BLaER1 treated with 17β-estradiol and CSF1 and Interleukin-3, amounts not matched to agents 10 nM and 100 nM (cell line): ENCODE data around the gene TRPC3.

ENCODE experiments used
- H3K27ac ChIP-seq, 11 experiments: shearing (Covaris generic); formaldehyde crosslinking; 2 replicates each; pipeline ENCODE4 v1.8.1; 2022
- H3K27me3 ChIP-seq, 11 experiments: shearing (Covaris generic); formaldehyde crosslinking; 2 replicates each; pipeline ENCODE4 v1.8.1; 2022
- H3K36me3 ChIP-seq, 11 experiments: shearing (Covaris generic); formaldehyde crosslinking; 2 replicates each; pipeline ENCODE4 v1.8.1; 2022
- H3K4me1 ChIP-seq, 10 experiments: shearing (Covaris generic); formaldehyde crosslinking; 2 replicates each; pipeline ENCODE4 v1.8.1; 2022
- H3K4me2 ChIP-seq, 11 experiments: shearing (Covaris generic); formaldehyde crosslinking; 2 replicates each; pipeline ENCODE4 v1.8.1; 2022
- H3K4me3 ChIP-seq, 10 experiments: shearing (Covaris generic); formaldehyde crosslinking; 2 replicates each; pipeline ENCODE4 v1.8.1; 2022
- H3K9ac ChIP-seq, 11 experiments: shearing (Covaris generic); formaldehyde crosslinking; 2 replicates each; pipeline ENCODE4 v1.8.1; 2022
- H3K9me3 ChIP-seq, 11 experiments: shearing (Covaris generic); formaldehyde crosslinking; replicated peaks in 1 of 11; 2 replicates each; pipeline ENCODE4 v1.8.1; 2022
- H4K20me1 ChIP-seq, 11 experiments: shearing (Covaris generic); formaldehyde crosslinking; 2 replicates each; pipeline ENCODE4 v1.8.1; 2022
- Cebpa-rat ChIP-seq, 11 experiments: shearing (Covaris generic); IDR thresholded peaks; 2 replicates each; pipeline ENCODE4 v1.8.1; 2022

Gene TRPC3

GRCh38 chr4:121873604-121874003 is 78.3 kb downstream of the TRPC3 start:
- Histone ChIP-seq H4K20me1 (no peaks in the 10 kb centered on the region), H3K27me3 (no peaks in the 10 kb centered on the region), H3K27ac (no peak overlapping the region), H3K9me3 (no peaks in the 10 kb centered on the region), H3K9ac (no peak overlapping the region), H3K4me3 (no peak overlapping the region), H3K4me2 (0 out of 22 replicates have a peak overlapping the region, but pooled peaks of 1 of the 11 experiments have one; percentile 21), H3K4me1 (peaks cover 9 to 10% (median 10%) of the 10 kb centered on the region in 10 experiments; a peak in 19 of 20 replicates), H3K36me3 (no peaks in the 10 kb centered on the region)
- TF ChIP-seq Cebpa-rat (IDR thresholded peaks at IDR 0.05): no peak

- peak within 1 kb of the TSS in 10 of 11 experiments; percentile 29 to 70 (median 61); a peak in 19 of 22 replicates for H3K27ac ChIP-seq
- H3K4me2 ChIP-seq: peak within 1 kb of the TSS; percentile 77 to 96 (median 87)
Observed at GRCh38 chr4:121869841-121870822, 81.7 kb downstream of the TRPC3 start, which contains the start of gene BBS7. Gene BBS7 (minus strand): TSS chr4:121870474. CDS start chr4:121870313, 161 bp downstream.

GRCh38 chr4:121863799-121864198 is 88.1 kb downstream of the TRPC3 start:
- Histone ChIP-seq H3K36me3 (peaks cover 27 to 70% (median 45%) of the 10 kb centered on the region in 11 experiments; a peak in 21 of 22 replicates), H3K9ac (no peak overlapping the region)

More at GRCh38 chr4:121869841-121870822, 81.7 kb downstream of the TRPC3 start, which contains the start of gene BBS7:
- Histone ChIP-seq H3K27me3 (no peaks in the 10 kb centered on the region), H3K9ac (peak within 1 kb of the TSS; percentile 72 to 85 (median 80)), H3K36me3 (peaks cover 8 to 30% (median 18%) of the 10 kb centered on the region in 11 experiments; a peak in 21 of 22 replicates), H3K9me3 (peaks cover 0 to 5% (median 0%) of the 10 kb centered on the region in 11 experiments; a peak in 1 of 22 replicates), H3K4me3 (peak within 1 kb of the TSS; percentile 69 to 95 (median 85)), H3K4me1 (peaks cover 9 to 13% (median 10%) of the 10 kb centered on the region in 10 experiments; a peak in 19 of 20 replicates), H4K20me1 (no peaks in the 10 kb centered on the region)
- TF ChIP-seq Cebpa-rat (IDR thresholded peaks at IDR 0.05): no peak

GRCh38 chr4:121861426-121861825 is 90.4 kb downstream of the TRPC3 start:
- H3K9me3 ChIP-seq: peaks cover 0 to 2% (median 0%) of the 10 kb centered on the region in 11 experiments; a peak in 1 of 22 replicates
- no peak overlapping the region for H3K4me2 ChIP-seq
- TF ChIP-seq Cebpa-rat (IDR thresholded peaks at IDR 0.05): no peak
- H3K9ac ChIP-seq: no peak overlapping the region
- H3K27ac ChIP-seq: no peak overlapping the region
- H4K20me1 ChIP-seq: no peaks in the 10 kb centered on the region
- H3K36me3 ChIP-seq: peaks cover 23 to 75% (median 37%) of the 10 kb centered on the region in 11 experiments
- H3K4me1 ChIP-seq: no peaks in the 10 kb centered on the region
- H3K4me3 ChIP-seq: no peak overlapping the region
- no peaks in the 10 kb centered on the region for H3K27me3 ChIP-seq

More at GRCh38 chr4:121863799-121864198, 88.1 kb downstream of the TRPC3 start:
- TF ChIP-seq Cebpa-rat (IDR thresholded peaks at IDR 0.05): no peak
- Histone ChIP-seq H3K4me3 (no peak overlapping the region), H4K20me1 (no peaks in the 10 kb centered on the region), H3K4me2 (no peak overlapping the region), H3K27ac (no peak overlapping the region), H3K4me1 (peaks cover 0 to 5% (median under 1%) of the 10 kb centered on the region in 10 experiments; a peak in 10 of 20 replicates), H3K9me3 (peaks cover 0 to 5% (median 0%) of the 10 kb centered on the region in 11 experiments; a peak in 1 of 22 replicates), H3K27me3 (no peaks in the 10 kb centered on the region)

- Histone ChIP-seq H3K4me1 (no peaks in the 10 kb centered on the region), H3K9me3 (no peaks in the 10 kb centered on the region), H4K20me1 (no peaks in the 10 kb centered on the region), H3K4me2 (no peak overlapping the region), H3K27me3 (no peaks in the 10 kb centered on the region), H3K4me3 (no peak overlapping the region), H3K27ac (no peak overlapping the region), H3K9ac (no peak overlapping the region), H3K36me3 (peaks cover 11 to 64% (median 36%) of the 10 kb centered on the region in 11 experiments; a peak in 20 of 22 replicates)
- TF ChIP-seq Cebpa-rat (IDR thresholded peaks at IDR 0.05): no peak
Observed at GRCh38 chr4:121860121-121860520, 91.7 kb downstream of the TRPC3 start.

GRCh38 chr4:121851354-121851753 is 100.5 kb downstream of the TRPC3 start:
- Histone ChIP-seq H3K9ac (no peak overlapping the region), H3K9me3 (no peaks in the 10 kb centered on the region), H3K4me2 (no peak overlapping the region), H3K36me3 (peaks cover 11 to 60% (median 25%) of the 10 kb centered on the region in 11 experiments; a peak in 21 of 22 replicates), H3K4me1 (no peaks in the 10 kb centered on the region), H3K27ac (no peak overlapping the region), H3K4me3 (no peak overlapping the region), H4K20me1 (no peaks in the 10 kb centered on the region), H3K27me3 (no peaks in the 10 kb centered on the region)
- no peak for TF ChIP-seq Cebpa-rat (IDR thresholded peaks at IDR 0.05)

GRCh38 chr4:121846662-121847061 is 105.2 kb downstream of the TRPC3 start:
- H3K36me3 ChIP-seq: peaks cover 25 to 77% (median 51%) of the 10 kb centered on the region in 11 experiments
- no peak overlapping the region for H3K9ac ChIP-seq
- H3K4me3 ChIP-seq: no peak overlapping the region
- H3K9me3 ChIP-seq: no peaks in the 10 kb centered on the region
- TF ChIP-seq Cebpa-rat (IDR thresholded peaks at IDR 0.05): no peak
- H3K4me1 ChIP-seq: no peaks in the 10 kb centered on the region
- no peaks in the 10 kb centered on the region for H4K20me1 ChIP-seq
- H3K4me2 ChIP-seq: no peak overlapping the region
- H3K27ac ChIP-seq: no peak overlapping the region
- H3K27me3 ChIP-seq: no peaks in the 10 kb centered on the region

- TF ChIP-seq Cebpa-rat (IDR thresholded peaks at IDR 0.05): no peak
- H3K27me3 ChIP-seq: no peaks in the 10 kb centered on the region
- no peaks in the 10 kb centered on the region for H3K4me1 ChIP-seq
- peaks cover 24 to 88% (median 53%) of the 10 kb centered on the region in 11 experiments for H3K36me3 ChIP-seq
- no peak overlapping the region for H3K9ac ChIP-seq
- no peak overlapping the region for H3K27ac ChIP-seq
- H4K20me1 ChIP-seq: no peaks in the 10 kb centered on the region
- no peaks in the 10 kb centered on the region for H3K9me3 ChIP-seq
- H3K4me3 ChIP-seq: no peak overlapping the region
- no peak overlapping the region for H3K4me2 ChIP-seq
Observed at GRCh38 chr4:121842862-121843261, 109.0 kb downstream of the TRPC3 start.

- Histone ChIP-seq H3K36me3 (peaks cover 13 to 83% (median 49%) of the 10 kb centered on the region in 11 experiments; a peak in 21 of 22 replicates), H3K4me1 (no peaks in the 10 kb centered on the region), H3K4me2 (no peak overlapping the region), H3K4me3 (no peak overlapping the region), H3K9me3 (no peaks in the 10 kb centered on the region), H3K27me3 (no peaks in the 10 kb centered on the region), H4K20me1 (no peaks in the 10 kb centered on the region), H3K9ac (no peak overlapping the region), H3K27ac (no peak overlapping the region)
- TF ChIP-seq Cebpa-rat (IDR thresholded peaks at IDR 0.05): no peak
Observed at GRCh38 chr4:121838136-121838535, 113.7 kb downstream of the TRPC3 start.
